IPS-18c (cell line): ENCODE results near the gene HOXC12.

Source experiments
- H3K4me3 ChIP-seq: 2 replicates; pipeline ENCODE4 v1.7.0; 2013; ENCODE audit warnings: low read depth, mild to moderate bottlenecking, low read length, moderate library complexity; ENCODE audit not compliant: insufficient read depth
- H3K9me3 ChIP-seq: one replicate; pipeline ENCODE4 v1.6.1; 2013; ENCODE audit warnings: mild to moderate bottlenecking, low read length, moderate library complexity; ENCODE audit not compliant: control insufficient read depth, insufficient read depth

The HOXC12 gene

GRCh38 chr12:53938326-53939140, 16.2 kb upstream of the HOXC12 start, which contains the start of gene HOXC13:
Gene HOXC13 (plus strand): TSS chr12:53938831. CDS start chr12:53938907, 76 bp downstream.
- Histone ChIP-seq H3K4me3 (peak within 1 kb of the TSS; percentile 15), H3K9me3 (peaks cover 3% of the 10 kb centered on the region)

DNA sequence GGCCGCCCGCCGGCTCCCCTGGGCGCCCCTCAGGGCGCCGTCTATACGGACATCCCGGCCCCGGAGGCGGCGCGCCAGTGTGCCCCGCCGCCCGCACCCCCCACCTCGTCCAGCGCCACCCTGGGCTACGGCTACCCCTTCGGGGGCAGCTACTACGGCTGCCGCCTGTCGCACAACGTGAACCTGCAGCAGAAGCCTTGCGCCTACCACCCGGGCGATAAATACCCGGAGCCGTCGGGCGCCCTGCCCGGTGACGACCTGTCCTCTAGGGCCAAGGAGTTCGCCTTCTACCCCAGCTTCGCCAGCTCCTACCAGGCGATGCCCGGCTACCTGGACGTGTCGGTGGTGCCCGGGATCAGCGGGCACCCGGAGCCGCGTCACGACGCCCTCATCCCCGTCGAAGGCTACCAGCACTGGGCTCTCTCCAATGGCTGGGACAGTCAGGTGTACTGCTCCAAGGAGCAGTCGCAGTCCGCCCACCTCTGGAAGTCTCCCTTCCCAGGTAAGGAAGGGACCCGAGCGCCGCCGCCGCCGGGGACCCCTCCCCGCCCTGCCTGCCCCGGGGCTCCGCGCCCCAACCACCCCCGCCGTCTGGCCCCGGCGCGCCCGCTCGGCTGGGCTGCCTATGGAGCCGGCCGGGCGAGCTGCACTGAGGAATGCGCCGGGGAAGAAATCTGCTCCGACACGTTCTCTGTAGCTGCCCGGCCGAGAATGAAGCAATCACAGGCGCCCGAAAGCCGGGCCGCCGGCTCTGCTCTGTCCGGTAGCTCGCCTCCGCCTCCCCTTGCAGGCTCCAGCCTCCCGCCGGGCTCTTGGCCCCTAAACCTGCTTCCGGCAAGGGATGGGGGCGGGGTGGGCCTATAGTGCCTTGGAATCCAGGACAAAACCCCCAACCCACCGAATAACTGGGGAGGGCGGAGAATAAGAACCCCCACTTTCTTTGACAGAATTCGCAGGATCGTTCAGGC, 15.3 kb upstream of the HOXC12 start:
- H3K4me3 ChIP-seq, result no peak overlapping the region; the same call in 1 of the 2 replicates

DNA sequence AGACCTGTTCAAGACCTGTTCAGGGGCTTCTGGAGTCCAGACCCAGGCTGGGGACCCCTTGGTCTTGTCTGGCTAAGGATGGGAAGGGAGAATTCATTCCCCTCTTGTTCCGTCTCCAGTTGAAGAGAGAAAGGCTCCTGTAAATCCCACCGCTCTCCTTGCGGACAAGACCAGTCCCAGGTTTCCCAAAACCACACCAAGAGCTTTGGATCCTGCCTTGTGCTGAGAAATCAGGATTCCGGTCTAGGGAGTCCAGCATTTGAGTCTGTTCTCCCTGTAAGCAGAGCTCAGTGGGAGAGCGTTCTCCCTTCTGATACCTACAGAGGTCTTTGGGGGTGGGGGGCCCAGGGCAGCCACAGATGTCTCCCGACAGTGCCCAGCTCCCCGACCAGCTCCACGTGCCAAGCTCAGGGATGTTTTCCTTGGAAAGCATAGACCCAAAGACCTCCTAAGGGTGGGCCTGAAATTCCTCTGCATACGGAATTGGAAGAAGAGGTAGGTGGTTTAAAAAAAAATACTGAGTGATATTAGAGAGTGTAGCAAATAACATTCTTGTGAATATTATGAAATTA, 14.2 kb upstream of the HOXC12 start:
- H3K9me3 ChIP-seq, result peaks cover 3% of the 10 kb centered on the region
- no peak overlapping the region for H3K4me3 ChIP-seq

More for the DNA sequence above, 15.3 kb upstream of the HOXC12 start:
- H3K9me3 ChIP-seq, result peaks cover 3% of the 10 kb centered on the region

DNA sequence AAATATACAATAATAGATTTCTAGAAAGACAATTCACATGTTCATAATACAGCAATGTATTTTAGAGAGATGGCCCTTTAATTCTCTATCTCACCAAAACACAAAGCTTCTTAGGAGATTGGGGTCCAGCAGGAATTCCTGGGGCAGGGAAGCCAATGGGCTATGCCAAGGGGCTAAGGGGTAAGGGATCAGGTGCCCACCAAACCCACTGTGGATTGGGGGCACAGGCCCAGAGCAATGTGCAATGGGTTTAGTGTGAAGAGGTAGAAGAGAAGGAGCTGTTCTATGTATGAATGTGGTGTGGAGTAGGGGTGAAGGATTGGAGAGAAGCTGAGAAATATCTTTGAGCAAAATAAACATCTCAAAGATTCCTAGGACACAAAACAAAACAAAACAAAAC, 13.5 kb upstream of the HOXC12 start:
- H3K9me3 ChIP-seq, result peaks cover 3% of the 10 kb centered on the region
- H3K4me3 ChIP-seq, result no peak overlapping the region

- Histone ChIP-seq H3K9me3 (peaks cover 3% of the 10 kb centered on the region), H3K4me3 (no peak overlapping the region)
Measured at GRCh38 chr12:53941750-53942149, 13.0 kb upstream of the HOXC12 start.

DNA sequence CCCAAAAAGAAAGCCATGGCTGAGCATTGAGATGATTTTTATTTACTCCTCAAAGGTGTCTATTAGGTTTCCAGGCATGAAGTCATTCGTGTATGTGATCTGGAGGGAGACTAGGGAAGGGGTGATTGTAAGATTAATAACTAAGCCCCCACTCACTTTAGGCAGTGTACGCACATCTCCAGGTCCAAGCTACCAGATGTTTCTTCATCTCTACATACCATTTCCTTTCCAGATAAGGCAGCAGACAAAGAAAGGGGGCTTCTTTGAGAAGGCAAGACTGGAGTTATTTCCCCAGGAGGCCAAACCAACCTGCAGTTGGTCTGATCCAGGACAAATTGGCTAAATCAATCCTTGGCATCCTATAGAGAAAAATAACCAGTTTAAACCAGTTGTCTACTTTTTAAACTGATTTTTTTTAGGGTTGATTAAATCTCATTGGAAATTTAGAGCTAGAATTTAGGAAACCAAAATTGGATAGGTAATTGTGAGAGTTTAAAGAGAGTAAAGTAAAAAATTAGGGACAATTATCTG, 12.2 kb upstream of the HOXC12 start:
- Histone ChIP-seq H3K4me3 (no peak overlapping the region), H3K9me3 (peaks cover 3% of the 10 kb centered on the region)

DNA sequence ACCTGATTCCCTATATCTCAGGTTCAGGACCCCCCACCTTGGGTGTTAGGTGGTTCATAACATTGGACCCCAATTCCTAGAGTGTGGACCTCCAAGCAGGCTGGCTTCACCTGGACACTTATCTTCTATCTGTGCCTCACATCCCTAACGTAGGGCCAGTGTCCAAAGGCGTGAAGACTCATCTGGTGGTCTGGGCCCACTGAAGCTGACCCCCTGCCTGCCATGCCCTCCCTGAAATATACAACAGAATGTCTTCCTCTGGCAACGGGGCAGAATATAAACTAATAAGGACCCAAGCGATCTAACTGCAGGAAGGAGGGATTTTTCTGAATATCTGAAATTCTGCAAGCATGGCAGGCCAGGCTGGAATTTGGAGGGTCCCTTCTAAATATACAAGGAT, 10.5 kb upstream of the HOXC12 start:
- H3K9me3 ChIP-seq, result peaks cover under 1% of the 10 kb centered on the region
- H3K4me3 ChIP-seq, result no peak overlapping the region

DNA sequence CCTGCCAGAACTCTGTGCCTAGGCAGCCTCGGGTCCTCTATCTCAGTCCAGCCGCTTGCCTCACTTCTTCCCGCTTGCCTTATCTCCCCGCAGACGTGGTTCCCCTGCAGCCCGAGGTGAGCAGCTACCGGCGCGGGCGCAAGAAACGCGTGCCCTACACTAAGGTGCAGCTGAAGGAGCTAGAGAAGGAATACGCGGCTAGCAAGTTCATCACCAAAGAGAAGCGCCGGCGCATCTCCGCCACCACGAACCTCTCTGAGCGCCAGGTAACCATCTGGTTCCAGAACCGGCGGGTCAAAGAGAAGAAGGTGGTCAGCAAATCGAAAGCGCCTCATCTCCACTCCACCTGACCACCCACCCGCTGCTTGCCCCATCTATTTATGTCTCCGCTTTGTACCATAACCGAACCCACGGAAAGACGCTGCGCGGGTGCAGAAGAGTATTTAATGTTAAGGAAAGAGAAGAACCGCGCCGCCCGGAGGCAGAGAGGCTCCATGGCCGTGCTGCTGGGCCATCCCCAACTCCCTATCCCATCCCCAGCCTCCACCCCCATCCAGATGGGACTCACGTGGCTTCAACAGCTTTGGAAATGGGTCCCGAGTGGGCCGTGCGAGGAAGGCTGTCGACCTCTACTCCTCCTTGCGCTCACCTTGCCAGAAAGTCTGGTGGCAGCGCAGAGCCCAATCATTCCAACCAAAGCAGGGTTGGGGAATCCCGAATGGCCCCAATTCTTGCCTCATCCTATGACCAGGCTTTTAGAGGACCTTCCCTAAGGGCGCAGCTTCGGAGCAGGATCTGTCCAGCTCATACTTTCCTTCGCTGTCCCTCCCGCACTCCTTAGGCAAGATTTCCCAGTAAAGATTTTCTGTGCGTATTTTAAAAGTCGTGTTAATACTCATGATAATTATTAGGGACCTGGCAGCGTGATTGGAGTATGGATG, 9.5 kb upstream of the HOXC12 start:
- Histone ChIP-seq H3K9me3 (no peaks in the 10 kb centered on the region), H3K4me3 (no peak overlapping the region)

GRCh38 chr12:53947743-53948142, 7.0 kb upstream of the HOXC12 start:
- H3K4me3 ChIP-seq, result no peak overlapping the region
- no peaks in the 10 kb centered on the region for H3K9me3 ChIP-seq

DNA sequence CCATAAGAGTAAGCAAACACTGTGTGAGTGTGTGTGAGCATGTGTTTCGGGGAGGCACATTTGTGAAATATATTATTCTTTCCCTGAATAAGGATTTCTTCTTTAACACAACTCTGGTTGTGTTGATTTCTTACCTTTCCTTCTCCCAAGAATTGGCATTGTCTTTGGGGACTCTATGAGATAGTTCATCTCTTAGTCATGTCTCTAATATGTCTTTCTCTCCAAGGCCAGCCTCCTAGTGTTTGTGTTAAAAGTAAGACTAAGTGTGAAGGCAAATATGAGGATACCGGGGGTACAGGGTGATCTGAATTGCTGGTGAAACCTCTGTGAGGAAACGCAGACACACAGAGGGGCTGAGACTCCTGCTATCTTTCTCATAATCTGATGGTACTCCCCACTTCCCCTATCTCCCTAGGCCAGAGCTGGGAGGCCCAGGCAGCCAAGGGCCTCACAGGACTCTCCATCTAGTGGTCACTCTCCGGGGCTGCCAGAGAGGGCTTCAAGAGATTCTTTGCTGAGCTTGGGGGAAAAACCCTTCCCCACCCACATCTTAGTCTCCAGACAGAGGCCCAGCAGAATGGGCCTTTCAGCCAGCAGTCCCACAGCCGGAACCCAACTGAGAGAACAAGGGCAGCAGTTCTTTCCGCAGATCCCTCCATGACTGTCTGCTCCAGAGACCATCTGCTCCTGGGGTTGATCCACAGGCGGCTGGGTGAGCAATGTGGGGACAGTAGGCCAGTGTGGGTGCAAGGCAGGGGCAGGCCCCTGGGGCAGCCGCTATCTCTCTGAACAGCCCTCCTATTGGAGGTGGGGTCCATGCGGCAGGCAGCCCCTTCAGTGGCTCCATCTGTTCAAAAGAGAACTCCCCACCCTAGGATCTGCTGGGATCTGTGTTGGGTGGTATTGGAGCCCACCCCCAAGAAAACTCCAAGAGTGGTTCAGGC, 5.8 kb upstream of the HOXC12 start:
- no peak overlapping the region for H3K4me3 ChIP-seq

DNA sequence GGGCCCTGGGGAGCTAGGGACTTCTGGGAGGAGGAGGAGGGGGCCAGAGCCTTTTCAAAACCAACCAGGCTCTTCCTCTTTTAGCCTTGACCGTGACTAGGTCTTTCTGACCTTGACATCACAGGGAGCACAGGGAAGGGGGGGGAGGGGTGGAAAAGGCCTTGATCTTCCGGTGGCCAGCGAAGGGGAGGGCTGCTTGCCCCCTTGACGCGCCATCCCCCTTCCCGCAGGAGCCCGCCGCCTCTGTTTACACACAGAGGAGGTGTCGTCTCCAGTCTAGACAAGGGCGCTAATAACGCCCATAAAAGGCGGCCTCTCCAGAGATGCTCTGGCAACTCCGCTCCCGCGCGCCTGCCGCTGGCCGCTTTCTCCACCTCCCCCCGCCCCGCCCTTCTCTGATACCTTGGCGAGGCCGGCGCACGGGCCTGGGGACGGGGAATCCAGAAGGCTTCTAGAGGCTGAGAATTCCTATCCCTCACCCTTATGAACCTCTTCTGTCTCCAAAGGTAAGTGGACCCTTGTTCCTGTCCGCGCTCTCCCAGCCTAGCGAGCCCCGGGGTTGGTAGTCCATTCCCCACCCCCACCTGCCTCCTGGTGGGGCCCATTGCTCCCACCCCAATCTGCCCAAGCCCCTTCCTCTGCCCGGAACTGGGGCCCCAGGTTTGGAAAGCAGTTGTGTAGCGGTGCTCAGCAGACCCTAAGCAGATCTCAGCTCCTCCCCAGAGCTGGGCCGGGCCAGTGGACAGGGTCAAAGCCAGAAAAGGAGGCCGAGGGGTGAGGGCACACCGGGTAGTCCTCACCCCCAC, 4.9 kb upstream of the HOXC12 start:
- H3K4me3 ChIP-seq, result no peak overlapping the region
- no peaks in the 10 kb centered on the region for H3K9me3 ChIP-seq

More for the DNA sequence above, 5.8 kb upstream of the HOXC12 start:
- H3K9me3 ChIP-seq, result no peaks in the 10 kb centered on the region

GRCh38 chr12:53950437-53950773, 4.3 kb upstream of the HOXC12 start:
- Histone ChIP-seq H3K9me3 (peaks cover 2% of the 10 kb centered on the region), H3K4me3 (no peak overlapping the region)

DNA sequence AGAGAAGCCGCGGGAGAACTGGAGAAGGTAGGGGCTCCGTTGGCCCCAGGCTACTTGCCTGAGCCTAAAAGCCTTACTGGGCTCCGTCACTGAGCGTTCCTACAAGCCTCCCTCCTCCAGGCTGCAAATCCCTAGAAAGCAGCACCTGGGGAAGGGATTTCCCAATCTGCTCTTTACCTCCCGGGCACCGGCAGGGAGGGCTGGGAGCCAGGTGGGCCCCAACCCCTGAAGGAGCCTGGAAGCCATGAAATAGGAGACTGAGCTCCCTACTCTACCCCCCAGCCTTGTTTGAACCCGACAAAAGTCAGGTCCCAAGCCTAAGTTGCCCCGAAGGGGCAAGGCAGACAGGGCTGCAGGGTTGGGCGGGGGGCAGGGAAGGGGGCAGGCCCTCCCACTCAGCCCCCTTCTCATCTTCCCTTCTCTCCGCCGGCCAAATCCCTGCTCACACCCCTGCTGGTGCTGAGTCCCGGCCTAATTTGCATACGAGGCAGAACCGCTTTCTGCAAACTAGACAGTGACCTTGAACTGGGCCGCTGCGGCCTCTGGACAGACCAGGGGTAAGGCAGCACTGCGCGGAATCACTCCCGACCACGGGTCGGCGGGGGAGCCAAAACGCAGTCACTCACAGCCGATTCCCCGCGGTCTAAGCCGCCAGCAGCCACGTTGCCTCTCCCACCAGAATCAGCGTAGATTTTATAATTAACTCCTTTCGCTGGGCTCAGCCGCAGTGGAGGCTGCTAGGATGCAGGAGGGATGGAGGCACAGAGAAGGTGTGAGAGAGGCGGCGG, 3.7 kb upstream of the HOXC12 start:
- H3K9me3 ChIP-seq, result peaks cover 4% of the 10 kb centered on the region

More for the DNA sequence above, 3.7 kb upstream of the HOXC12 start:
- H3K4me3 ChIP-seq, result no peak overlapping the region
